Measurements from ENCODE around the gene TFF3.

TFF3 gene

DNA sequence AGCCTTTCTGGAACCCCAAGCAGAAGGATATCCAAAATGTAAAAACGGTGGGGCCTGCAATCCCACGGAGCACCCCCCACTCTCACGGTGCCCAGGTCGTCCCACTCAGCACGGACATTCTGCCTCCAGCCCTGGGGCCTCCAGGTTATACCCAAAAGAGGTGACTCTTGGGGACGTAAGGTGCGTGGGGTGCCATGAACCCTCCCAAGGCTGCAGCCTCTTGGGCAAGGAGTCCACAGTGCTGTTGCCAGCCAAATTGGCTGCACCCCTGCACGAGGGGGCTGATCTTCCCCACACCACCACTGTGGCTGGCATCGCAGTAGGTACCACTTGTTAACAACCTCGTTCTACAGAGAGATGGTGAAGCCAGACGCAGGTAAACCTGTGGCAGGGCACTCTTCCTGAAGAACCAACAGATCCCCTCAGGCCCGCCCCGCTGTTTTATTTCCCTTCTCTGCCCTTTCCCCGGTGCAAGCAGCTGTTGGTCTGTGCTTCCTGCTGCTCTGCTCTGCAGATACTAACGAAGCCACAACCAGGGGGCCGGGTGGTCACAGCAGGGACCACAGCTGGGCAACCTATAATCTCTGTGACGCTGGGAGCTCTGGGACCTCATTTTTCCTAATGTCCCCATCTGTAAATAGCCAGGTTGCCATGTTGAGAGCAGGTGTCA is 8.7 kb downstream of the TFF3 start:
- Histone ChIP-seq H3K27me3 (ENCODE audit: control insufficient read depth in 2 of 2, insufficient read depth in 2 of 2, low read length in 2 of 2) (no peaks in the 10 kb centered on the region), H3K9me3 (ENCODE audit: control insufficient read depth in 2 of 2, low read length in 2 of 2) (no peaks in the 10 kb centered on the region), H3K9ac (ENCODE audit: low read depth in 1 of 2, low read length in 2 of 2) (no peak overlapping the region), H3K4me3 (ENCODE audit: low read length in 2 of 2) (no peak overlapping the region), H3K27ac (ENCODE audit: low read depth in 2 of 2, low read length in 2 of 2) (no peak overlapping the region), H3K4me1 (ENCODE audit: control insufficient read depth in 2 of 2, insufficient read depth in 2 of 2, low read length in 2 of 2) (peaks cover 12 to 24% of the 10 kb centered on the region in 2 donors), H3K36me3 (ENCODE audit: control insufficient read depth in 2 of 2, insufficient read depth in 2 of 2, low read length in 2 of 2) (no peaks in the 10 kb centered on the region)

DNA sequence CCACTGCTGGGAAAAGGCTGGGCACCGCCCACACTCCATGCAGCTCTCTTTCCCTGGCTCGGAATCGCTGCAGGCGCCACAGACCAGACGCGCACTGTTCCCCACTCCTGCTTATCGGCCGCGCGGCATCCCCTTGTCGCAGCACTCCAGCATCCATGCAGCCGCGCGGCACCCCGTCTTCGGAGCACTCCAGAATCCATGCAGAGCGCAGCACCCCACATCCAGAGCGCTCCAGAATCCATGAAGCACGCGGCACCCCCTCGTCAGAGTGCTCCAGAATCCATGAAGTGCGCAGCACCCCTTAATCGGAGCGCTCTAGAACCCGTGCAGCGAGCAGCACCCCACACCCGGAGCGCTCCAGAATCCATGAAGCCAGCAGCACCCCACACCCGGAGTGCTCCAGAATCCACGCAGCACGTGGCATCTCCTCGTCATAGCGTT is 9.5 kb downstream of the TFF3 start:
- Histone ChIP-seq H3K4me1 (ENCODE audit: control insufficient read depth in 2 of 2, insufficient read depth in 2 of 2, low read length in 2 of 2) (peaks cover 12 to 18% of the 10 kb centered on the region in 2 donors), H3K27me3 (ENCODE audit: control insufficient read depth in 2 of 2, insufficient read depth in 2 of 2, low read length in 2 of 2) (no peaks in the 10 kb centered on the region), H3K9ac (ENCODE audit: low read depth in 1 of 2, low read length in 2 of 2) (no peak overlapping the region), H3K4me3 (ENCODE audit: low read length in 2 of 2) (no peak overlapping the region), H3K9me3 (ENCODE audit: control insufficient read depth in 2 of 2, low read length in 2 of 2) (no peaks in the 10 kb centered on the region), H3K27ac (ENCODE audit: low read depth in 2 of 2, low read length in 2 of 2) (no peak overlapping the region), H3K36me3 (ENCODE audit: control insufficient read depth in 2 of 2, insufficient read depth in 2 of 2, low read length in 2 of 2) (no peaks in the 10 kb centered on the region)

DNA sequence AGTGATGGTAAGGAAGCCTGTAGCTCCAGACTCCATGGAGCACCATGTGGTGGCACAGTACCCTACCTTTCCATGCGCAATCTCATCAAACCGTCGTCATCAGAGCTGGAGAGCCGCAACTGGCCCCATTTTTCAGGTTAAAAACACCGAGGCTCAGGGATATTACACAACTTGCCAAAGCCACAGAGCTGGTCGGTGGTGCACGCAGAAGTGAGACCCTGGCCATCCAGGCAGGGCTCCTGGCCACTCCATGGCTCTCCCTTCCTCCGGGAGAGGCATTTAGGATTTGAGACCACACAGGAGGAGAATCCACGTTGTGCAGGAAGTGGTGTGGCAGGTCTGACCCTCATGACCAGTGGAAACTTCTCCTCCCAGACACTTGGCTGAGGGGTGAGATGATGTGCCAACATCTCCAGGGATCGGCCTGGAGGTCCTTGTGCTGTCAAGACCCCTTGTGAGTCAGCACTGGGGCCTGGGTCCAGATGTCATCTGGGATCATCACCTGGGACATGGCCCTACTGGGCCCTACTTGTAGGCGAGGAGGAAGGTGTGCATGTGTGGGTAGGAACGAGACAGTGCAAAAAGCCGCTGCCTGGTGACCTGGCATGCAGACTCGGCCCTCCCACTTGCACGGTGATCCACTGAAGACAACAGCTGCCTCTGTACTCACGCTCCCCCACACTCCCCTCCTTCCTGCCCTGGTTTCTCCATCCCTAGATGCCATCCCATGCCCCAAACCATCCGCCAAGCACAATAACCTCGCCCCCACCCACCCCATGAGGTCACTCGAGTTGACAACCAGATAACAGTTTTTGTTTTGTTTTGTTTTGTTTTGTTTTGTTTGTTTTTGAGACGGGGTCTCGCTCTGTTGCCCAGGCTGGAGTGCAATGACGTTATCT is 10.4 kb downstream of the TFF3 start:
- no peak overlapping the region for H3K9ac ChIP-seq (ENCODE audit: low read depth in 1 of 2, low read length in 2 of 2)
- no peaks in the 10 kb centered on the region for H3K36me3 ChIP-seq (ENCODE audit: control insufficient read depth in 2 of 2, insufficient read depth in 2 of 2, low read length in 2 of 2)
- H3K9me3 ChIP-seq (ENCODE audit: control insufficient read depth in 2 of 2, low read length in 2 of 2): no peaks in the 10 kb centered on the region
- H3K27me3 ChIP-seq (ENCODE audit: control insufficient read depth in 2 of 2, insufficient read depth in 2 of 2, low read length in 2 of 2): no peaks in the 10 kb centered on the region
- H3K4me1 ChIP-seq (ENCODE audit: control insufficient read depth in 2 of 2, insufficient read depth in 2 of 2, low read length in 2 of 2): peaks cover 7 to 9% of the 10 kb centered on the region in 2 donors
- no peak overlapping the region for H3K4me3 ChIP-seq (ENCODE audit: low read length in 2 of 2)
- H3K27ac ChIP-seq (ENCODE audit: low read depth in 2 of 2, low read length in 2 of 2): no peak overlapping the region

DNA sequence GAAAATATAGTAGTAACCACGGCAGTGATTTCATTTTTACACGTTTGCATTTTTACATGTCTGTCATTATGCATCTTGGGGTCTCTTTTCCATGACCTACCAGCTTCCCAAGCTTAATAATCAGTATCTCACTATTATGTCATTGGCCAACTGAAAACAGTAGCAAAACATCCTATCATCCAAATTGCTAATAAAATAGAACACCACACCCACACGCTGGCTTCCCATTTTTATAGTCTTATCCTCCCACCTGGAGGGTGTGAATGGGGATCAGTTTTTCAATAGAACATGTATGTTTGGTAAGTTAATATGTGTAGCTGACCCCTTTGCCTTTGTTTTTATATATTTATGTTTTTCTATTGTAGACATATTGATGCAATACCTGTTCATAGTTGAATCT is 11.8 kb downstream of the TFF3 start:
- no peaks in the 10 kb centered on the region for H3K27me3 ChIP-seq (ENCODE audit: control insufficient read depth in 2 of 2, insufficient read depth in 2 of 2, low read length in 2 of 2)
- H3K4me3 ChIP-seq (ENCODE audit: low read length in 2 of 2): no peak overlapping the region
- no peaks in the 10 kb centered on the region for H3K36me3 ChIP-seq (ENCODE audit: control insufficient read depth in 2 of 2, insufficient read depth in 2 of 2, low read length in 2 of 2)
- no peak overlapping the region for H3K9ac ChIP-seq (ENCODE audit: low read depth in 1 of 2, low read length in 2 of 2)
- H3K9me3 ChIP-seq (ENCODE audit: control insufficient read depth in 2 of 2, low read length in 2 of 2): no peaks in the 10 kb centered on the region
- H3K4me1 ChIP-seq (ENCODE audit: control insufficient read depth in 2 of 2, insufficient read depth in 2 of 2, low read length in 2 of 2): no peaks in the 10 kb centered on the region
- H3K27ac ChIP-seq (ENCODE audit: low read depth in 2 of 2, low read length in 2 of 2): no peak overlapping the region

GRCh38 chr21:42302794-42303193 is 12.4 kb downstream of the TFF3 start:
- no peaks in the 10 kb centered on the region for H3K9me3 ChIP-seq (ENCODE audit: control insufficient read depth in 2 of 2, low read length in 2 of 2)
- H3K27ac ChIP-seq (ENCODE audit: low read depth in 2 of 2, low read length in 2 of 2): no peak overlapping the region
- H3K4me3 ChIP-seq (ENCODE audit: low read length in 2 of 2): no peak overlapping the region
- H3K36me3 ChIP-seq (ENCODE audit: control insufficient read depth in 2 of 2, insufficient read depth in 2 of 2, low read length in 2 of 2): peaks cover 0 to 3% of the 10 kb centered on the region in 2 donors
- no peaks in the 10 kb centered on the region for H3K27me3 ChIP-seq (ENCODE audit: control insufficient read depth in 2 of 2, insufficient read depth in 2 of 2, low read length in 2 of 2)
- H3K9ac ChIP-seq (ENCODE audit: low read depth in 1 of 2, low read length in 2 of 2): no peak overlapping the region
- no peaks in the 10 kb centered on the region for H3K4me1 ChIP-seq (ENCODE audit: control insufficient read depth in 2 of 2, insufficient read depth in 2 of 2, low read length in 2 of 2)

GRCh38 chr21:42302076-42302650 is 13.0 kb downstream of the TFF3 start:
- Histone ChIP-seq H3K9ac (ENCODE audit: low read depth in 1 of 2, low read length in 2 of 2) (no peak overlapping the region), H3K27ac (ENCODE audit: low read depth in 2 of 2, low read length in 2 of 2) (no peak overlapping the region), H3K4me3 (ENCODE audit: low read length in 2 of 2) (no peak overlapping the region), H3K4me1 (ENCODE audit: control insufficient read depth in 2 of 2, insufficient read depth in 2 of 2, low read length in 2 of 2) (no peaks in the 10 kb centered on the region), H3K9me3 (ENCODE audit: control insufficient read depth in 2 of 2, low read length in 2 of 2) (no peaks in the 10 kb centered on the region), H3K36me3 (ENCODE audit: control insufficient read depth in 2 of 2, insufficient read depth in 2 of 2, low read length in 2 of 2) (peaks cover 0 to 3% of the 10 kb centered on the region in 2 donors), H3K27me3 (ENCODE audit: control insufficient read depth in 2 of 2, insufficient read depth in 2 of 2, low read length in 2 of 2) (no peaks in the 10 kb centered on the region)

DNA sequence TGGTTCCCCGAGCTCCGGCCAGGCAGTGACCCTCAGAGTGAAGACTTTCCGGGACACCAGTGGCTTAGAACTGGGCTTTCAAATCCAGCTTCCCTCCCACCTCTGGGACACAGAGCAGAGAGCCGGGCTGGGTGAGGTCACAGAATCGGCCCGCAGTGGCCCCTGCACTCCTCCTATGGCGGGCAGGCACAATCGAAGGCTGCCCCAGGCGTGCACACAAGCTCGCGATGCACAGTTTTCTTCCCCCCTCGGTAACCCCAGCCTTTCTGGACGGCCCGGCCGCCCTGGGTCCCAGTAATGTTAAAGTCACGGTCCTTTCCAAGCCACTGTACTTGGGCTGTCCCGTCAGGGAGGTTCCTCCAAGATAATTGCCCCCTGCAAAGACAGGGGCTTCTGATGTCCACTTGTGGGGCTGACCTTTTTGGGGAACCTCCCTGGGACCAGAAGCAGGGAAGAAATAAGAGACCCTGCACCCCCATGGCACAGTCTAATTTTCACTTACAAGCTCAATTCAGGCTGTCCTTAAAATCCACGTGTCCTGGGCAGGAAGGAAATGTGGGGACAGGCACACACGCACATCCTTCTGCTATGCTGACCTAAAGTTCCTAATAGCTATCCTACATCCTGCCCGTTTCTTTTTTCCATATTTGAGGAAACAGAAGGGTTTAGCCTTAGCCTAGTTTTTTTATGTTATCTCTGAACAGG is 13.7 kb downstream of the TFF3 start:
- peaks cover 0 to 3% of the 10 kb centered on the region in 2 donors for H3K36me3 ChIP-seq (ENCODE audit: control insufficient read depth in 2 of 2, insufficient read depth in 2 of 2, low read length in 2 of 2)
- H3K4me1 ChIP-seq (ENCODE audit: control insufficient read depth in 2 of 2, insufficient read depth in 2 of 2, low read length in 2 of 2): no peaks in the 10 kb centered on the region
- no peaks in the 10 kb centered on the region for H3K27me3 ChIP-seq (ENCODE audit: control insufficient read depth in 2 of 2, insufficient read depth in 2 of 2, low read length in 2 of 2)
- H3K27ac ChIP-seq (ENCODE audit: low read depth in 2 of 2, low read length in 2 of 2): no peak overlapping the region
- no peaks in the 10 kb centered on the region for H3K9me3 ChIP-seq (ENCODE audit: control insufficient read depth in 2 of 2, low read length in 2 of 2)
- no peak overlapping the region for H3K4me3 ChIP-seq (ENCODE audit: low read length in 2 of 2)
- H3K9ac ChIP-seq (ENCODE audit: low read depth in 1 of 2, low read length in 2 of 2): no peak overlapping the region

- no peak overlapping the region for H3K9ac ChIP-seq (ENCODE audit: low read depth in 1 of 2, low read length in 2 of 2)
- H3K36me3 ChIP-seq (ENCODE audit: control insufficient read depth in 2 of 2, insufficient read depth in 2 of 2, low read length in 2 of 2): peaks cover 0 to 7% of the 10 kb centered on the region in 2 donors
- H3K27ac ChIP-seq (ENCODE audit: low read depth in 2 of 2, low read length in 2 of 2): no peak overlapping the region
- H3K4me1 ChIP-seq (ENCODE audit: control insufficient read depth in 2 of 2, insufficient read depth in 2 of 2, low read length in 2 of 2): no peaks in the 10 kb centered on the region
- no peaks in the 10 kb centered on the region for H3K9me3 ChIP-seq (ENCODE audit: control insufficient read depth in 2 of 2, low read length in 2 of 2)
- H3K27me3 ChIP-seq (ENCODE audit: control insufficient read depth in 2 of 2, insufficient read depth in 2 of 2, low read length in 2 of 2): no peaks in the 10 kb centered on the region
- no peak overlapping the region for H3K4me3 ChIP-seq (ENCODE audit: low read length in 2 of 2)
Measured at GRCh38 chr21:42300956-42301355, 14.3 kb downstream of the TFF3 start.

DNA sequence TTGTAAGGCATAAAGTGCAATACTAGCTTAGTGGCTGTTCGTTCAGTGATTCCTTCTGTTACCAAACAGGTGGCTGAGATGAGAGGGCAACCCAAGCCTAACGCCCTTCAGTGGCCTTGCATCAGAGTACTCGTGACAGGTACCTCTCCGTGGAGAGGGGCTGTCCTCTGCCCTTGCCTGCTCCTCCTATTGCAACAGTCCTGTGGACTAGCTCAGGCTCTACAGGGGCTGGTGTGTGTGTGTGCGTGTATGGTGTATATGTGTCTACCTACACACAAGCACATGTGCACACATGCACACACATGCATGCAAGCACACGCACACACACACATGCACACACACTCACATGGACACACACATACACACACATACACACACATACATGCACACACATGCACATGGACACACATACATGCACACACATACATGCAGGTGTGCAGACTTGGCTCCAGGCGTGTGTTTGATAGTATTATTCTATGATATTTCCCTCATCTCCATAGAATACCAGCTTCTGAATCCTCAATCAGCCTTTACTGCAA is 15.1 kb downstream of the TFF3 start:
- Histone ChIP-seq H3K27ac (ENCODE audit: low read depth in 2 of 2, low read length in 2 of 2) (no peak overlapping the region), H3K4me1 (ENCODE audit: control insufficient read depth in 2 of 2, insufficient read depth in 2 of 2, low read length in 2 of 2) (no peaks in the 10 kb centered on the region), H3K9me3 (ENCODE audit: control insufficient read depth in 2 of 2, low read length in 2 of 2) (no peaks in the 10 kb centered on the region), H3K9ac (ENCODE audit: low read depth in 1 of 2, low read length in 2 of 2) (no peak overlapping the region), H3K27me3 (ENCODE audit: control insufficient read depth in 2 of 2, insufficient read depth in 2 of 2, low read length in 2 of 2) (no peaks in the 10 kb centered on the region), H3K36me3 (ENCODE audit: control insufficient read depth in 2 of 2, insufficient read depth in 2 of 2, low read length in 2 of 2) (peaks cover 0 to 8% of the 10 kb centered on the region in 2 donors), H3K4me3 (ENCODE audit: low read length in 2 of 2) (no peak overlapping the region)
